GM12874 (cell line): ENCODE data around the gene EDAR.

Experiments
- CTCF ChIP-seq: IDR thresholded peaks from 2 replicates; pipeline ENCODE4 v1.5.1; 2011; ENCODE audit warnings: low read depth, mild to moderate bottlenecking, control low read depth, low read length, moderate library complexity; ENCODE audit not compliant: insufficient read depth

EDAR gene

GRCh38 chr2:108958002-108958401, 31.0 kb downstream of the EDAR start:
- TF ChIP-seq CTCF: no peak

DNA sequence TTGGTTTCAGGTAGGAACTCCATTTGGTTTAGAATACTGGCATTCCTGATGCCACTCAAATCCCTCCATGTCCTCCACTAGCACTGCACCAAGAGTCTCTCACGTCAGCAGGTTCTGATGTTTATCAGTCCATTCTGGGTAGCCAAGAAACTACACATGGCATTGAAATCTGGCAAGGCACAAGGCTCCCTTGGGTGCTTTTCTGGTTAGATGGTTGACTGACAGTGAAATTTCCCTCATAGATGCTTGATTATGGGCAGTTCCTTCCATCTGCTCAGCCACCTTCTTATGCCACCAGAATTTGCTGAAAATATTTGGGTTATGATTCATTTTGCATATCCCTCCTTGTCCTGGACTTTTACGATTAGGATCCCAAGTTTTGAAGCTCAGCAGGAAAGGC, 32.6 kb downstream of the EDAR start:
- no peak for TF ChIP-seq CTCF

- no peak for TF ChIP-seq CTCF
Measured at GRCh38 chr2:108950369-108951135, 38.5 kb downstream of the EDAR start.

DNA sequence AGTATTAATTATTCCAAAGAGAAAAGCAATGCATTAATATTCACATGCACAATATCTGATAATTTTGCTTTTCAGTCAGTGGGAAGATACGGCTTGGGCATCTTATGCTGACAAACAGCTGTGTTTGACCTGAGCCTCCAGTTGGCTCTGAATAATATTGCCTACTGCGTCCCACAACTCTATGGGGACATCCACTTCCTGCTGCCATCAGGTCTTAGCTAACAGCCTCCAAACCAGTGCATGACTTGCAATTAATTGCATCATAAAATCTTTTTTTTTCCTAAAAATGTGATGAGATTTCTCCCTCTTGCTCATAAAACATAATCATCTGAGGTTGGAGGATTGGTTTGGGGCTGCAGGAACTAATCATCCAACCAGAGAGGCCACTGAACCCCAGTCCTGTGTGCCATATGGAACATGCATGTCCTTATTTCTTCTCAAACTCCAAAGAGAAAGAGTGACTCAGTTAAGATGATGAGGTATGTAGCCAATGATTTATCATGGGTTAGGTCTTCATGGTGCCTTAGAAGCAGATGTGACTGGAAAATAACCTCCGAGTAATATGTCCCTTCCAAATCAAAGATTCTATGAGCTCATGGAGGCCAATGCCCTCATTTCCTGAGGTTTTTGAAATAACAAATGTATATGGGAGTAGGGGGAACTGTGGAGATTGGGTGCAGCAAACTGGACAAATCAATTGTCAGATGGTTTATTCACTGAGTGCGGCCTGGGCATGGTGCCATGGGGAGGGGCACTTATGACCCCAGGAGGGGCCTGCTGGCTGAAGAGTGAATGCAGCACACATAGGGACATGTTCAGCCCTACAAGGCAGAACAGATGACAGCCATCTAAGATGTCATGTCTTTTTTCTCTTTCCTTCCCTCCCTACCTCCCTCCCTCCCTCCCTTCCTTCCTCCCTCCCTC, 39.4 kb downstream of the EDAR start:
- no peak for TF ChIP-seq CTCF

DNA sequence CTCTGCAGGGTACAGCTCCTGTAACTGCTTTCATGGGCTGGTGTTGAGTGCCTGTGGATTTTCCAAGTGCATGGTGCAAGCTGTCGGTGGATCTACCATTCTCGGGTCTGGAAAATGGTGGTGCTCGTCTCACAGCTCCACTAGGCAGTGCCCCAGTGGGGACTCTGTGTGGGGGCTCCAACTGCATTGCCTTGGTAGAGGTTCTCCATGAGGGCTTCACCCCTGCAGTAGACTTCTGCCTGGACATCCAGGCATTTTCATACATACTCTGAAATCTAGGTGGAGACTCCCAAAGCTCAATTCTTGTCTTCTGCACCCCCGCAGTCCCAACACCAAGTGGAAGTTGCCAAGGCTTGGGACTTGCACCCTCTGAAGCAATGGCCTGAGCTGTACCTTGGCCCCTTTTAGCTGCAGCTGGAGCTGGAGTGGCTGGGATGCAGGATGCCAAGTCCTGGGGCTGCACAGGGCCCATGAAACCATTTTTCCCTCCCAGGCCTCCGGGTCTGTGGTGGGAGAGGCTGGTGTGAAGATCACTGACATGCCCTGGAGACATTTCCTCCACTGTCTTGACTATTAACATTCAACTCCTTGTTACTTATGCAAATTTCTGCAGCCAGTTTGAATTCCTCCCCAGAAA, 41.6 kb downstream of the EDAR start:
- no peak for TF ChIP-seq CTCF

DNA sequence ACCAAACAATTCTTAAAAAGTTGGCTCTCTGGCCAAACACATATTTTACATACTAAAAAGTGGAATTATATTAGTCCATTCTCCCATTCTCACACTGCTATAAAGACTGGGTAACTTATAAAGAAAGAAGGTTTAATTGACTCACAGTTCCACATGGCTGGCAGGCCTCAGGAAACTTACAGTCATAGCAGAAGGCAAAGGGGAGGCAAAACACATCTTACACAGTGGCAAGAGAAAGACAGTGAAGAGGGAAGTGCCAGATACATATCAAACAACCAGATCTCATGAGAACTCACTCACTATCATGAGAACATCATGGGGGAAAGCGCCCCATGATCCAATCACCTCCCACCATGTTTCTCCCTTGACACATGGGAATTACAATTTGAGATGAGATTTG, 42.6 kb downstream of the EDAR start:
- TF ChIP-seq CTCF: no peak

DNA sequence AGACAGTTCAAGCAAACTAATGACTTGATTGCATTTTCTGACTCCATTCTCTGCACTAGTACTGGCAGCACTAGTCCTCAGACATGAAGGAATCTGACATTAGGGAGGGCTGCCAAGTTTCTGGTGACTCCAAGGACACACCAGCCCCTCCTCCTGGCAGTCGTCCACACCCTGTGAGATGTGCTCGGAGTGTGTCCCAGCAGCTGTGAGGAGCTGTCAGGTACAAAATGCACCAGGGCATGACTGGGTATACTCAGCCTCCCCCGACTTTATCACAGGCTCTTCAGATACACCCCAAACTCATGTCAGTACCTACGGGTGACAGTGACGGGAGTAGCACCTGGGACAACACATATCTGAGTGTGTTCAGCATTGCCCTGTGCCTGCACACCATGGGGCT, 43.1 kb downstream of the EDAR start:
- TF ChIP-seq CTCF: no peak
